ENCODE data around the gene FBXO21.
"Not testable (repeated sequence)": the region's sequence is repeated elsewhere in the genome, so short reads cannot be mapped to it uniquely, and the experiment has no call there.

Gene FBXO21

DNA sequence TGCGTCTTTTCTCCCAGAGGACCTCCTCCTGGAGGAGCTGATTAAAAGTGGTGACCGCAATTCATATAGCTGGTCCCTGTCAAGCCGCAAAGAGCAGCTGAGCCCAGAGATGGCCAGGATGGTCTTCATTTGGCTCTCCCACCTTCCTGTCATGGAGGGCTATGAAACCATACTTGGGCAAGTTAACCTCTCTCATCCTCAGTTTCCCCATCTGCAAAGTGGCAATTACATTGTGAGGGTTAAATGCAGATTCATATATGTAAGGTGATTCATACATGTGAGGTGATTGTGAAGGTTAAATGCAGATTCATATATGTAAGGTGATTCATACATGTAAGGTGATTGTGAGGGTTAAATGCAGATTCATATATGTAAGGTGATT is 87.5 kb downstream of the FBXO21 start:
- DNase-seq (ENCODE audit: low read depth) = no peak

- DNase-seq (ENCODE audit: low read depth) = no peak
Measured at GRCh38 chr12:117101953-117102799, 88.1 kb downstream of the FBXO21 start.

DNA sequence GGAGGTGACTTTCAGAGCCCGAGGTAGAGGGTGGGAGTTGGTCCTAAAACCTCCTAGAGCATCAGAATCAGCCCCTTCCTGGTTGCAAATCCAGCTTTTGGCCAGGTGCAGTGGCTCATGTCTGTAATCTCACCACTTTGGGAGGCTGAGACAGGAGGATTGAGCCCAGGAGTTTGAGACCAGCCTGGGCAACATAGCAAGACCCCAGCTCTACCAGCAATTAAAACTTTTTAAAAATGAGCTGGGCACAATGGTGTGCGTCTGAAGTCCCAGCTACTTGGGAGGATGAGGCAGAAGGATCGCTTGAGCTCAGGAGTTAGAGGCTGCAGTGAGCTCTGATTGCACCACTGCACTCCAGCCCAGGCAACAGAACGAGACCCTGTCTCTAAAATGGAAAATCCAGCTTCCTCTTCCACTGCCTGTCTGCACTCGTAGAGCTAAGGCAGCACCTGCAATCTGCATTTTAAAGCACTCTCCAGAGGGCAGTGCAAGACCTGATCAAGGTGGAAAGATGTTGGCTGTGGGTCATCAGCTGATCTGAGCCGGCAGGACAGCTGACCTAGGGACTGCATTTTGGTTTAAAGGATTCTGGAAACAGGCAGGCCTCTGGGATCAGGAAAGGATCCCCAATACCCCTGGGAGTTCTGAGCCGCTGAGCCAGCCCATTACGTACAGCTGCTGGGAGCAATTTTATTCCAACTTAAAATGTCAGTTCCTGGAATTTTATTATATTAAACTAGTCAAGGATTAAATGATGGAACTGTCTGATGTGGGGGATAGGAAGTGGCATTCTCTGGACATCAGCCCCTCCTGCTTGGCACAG is 89.2 kb downstream of the FBXO21 start:
- DNase-seq (ENCODE audit: low read depth) = no peak

- DNase-seq (ENCODE audit: low read depth) = peak; percentile 21
Measured at GRCh38 chr12:117100251-117100650, 90.0 kb downstream of the FBXO21 start.

DNA sequence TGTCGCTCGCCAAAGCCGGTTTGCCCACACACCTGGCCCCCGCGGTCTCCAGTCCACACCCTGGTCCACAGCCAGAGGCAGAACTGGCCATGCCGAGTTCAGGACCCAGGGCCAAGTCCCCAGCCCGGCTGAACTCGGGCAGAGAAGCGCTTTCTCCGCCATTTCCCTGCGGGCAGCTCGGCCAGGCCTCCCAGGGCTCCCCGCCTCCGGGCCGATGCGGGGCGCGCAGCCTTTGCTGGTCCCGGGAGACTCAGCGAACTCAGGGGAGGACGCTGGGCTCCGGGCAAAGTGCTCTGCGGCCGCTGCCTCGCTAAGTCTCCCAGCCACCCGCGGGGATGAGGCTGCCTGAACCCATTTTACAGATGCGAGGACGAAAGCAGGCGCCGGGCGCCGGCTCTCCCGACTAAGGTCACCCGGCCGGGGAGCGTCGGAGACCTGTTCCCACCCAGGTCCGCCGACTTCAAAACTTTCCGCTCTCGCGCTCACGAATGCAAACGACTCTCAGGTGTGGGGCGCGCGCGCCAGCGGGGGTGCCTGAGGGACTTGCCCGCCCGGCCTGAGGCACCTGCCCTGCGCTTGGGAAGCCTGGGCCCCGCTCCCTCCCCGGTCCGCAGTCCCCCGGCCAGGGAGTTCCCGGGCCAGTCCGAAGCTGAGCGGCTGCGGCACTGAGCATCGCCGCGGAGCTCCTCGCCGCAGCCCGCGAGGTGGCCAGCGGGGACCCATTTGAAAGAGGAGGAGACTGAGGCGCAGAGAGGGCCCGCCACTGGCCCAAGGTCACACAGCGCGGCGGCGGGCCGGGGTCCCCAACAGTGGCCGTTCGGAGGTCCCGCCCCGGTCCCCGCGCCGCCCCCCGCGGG is 91.7 kb downstream of the FBXO21 start:
- no peak for DNase-seq (ENCODE audit: low read depth)

GRCh38 chr12:117098024-117098360 is 92.3 kb downstream of the FBXO21 start:
- DNase-seq (ENCODE audit: low read depth) = no peak

DNA sequence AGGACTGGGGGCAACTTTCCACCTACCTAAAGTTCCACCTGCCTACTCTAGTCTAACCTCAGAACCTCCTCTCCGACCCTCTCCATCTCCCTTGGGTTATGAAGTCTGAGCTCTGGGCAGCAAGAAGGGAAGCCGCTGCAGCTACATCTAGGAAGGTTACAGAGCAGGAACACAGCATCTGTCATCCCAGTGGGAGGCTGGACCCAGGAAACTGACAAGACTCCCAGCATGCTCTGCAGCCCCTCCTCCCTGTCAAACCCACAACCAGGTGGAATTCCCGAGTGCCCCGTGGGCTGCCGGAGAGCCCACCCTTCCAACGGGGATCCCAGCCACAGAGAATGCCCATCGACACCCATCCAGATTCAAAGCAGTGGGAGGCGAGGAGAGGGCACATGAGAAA is 93.1 kb downstream of the FBXO21 start:
- DNase-seq (ENCODE audit: low read depth) = no peak

- no peak for DNase-seq (ENCODE audit: low read depth)
Measured at GRCh38 chr12:117096501-117097042, 93.7 kb downstream of the FBXO21 start.

DNA sequence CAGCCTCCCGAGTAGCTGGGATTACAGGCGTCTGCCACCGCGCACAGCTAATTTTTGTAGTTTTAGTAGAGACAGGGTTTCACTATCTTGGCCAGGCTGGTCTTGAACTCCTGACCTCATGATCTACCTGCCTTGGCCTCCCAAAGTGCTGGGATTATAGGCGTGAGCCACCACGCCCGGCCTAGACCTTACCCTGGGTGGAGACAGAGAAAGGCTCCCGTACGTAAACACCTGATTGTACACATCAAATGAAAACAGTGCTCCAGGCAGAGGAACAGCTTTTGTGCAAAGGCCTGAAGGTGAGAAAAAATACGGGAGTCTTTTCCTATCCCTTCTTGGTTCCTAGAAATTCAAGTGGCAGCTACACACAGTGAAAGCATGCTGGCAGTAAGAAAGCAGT is 95.1 kb downstream of the FBXO21 start:
- not testable (repeated sequence) for DNase-seq (ENCODE audit: low read depth)

DNA sequence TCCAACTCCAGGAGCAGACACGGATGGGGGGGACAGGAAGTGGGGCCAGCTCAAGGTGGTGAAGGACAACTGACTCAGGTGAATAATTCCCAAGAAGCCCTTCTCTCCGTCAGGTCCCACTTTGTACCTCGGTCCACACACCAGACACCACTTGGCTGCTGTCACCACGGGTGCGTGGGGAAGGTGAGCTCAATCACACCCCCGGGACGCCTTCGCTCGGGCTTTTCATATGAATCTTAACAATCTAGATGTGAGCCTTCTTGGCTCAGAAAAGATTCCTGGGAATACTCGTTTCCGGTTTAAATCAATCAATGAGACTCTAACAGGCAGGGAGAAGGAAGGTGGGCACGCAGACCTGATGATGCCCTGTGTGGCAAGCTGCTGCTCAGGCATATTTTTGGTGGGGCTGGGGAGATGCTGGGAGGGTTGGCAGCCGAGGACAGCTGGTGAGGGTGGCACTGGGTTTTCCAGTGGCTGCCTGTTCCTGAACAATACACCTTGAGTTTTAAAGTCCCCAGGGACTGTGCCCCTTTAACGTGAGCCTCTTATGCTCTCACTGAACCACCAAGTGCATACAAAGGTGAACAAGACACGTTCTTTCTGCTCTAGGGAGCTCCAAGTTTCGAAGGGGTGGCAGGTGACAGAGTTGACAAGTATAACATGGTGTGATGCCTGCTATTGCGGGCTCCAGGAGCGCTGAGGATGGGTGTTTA is 96.2 kb downstream of the FBXO21 start:
- DNase-seq (ENCODE audit: low read depth) = no peak

DNA sequence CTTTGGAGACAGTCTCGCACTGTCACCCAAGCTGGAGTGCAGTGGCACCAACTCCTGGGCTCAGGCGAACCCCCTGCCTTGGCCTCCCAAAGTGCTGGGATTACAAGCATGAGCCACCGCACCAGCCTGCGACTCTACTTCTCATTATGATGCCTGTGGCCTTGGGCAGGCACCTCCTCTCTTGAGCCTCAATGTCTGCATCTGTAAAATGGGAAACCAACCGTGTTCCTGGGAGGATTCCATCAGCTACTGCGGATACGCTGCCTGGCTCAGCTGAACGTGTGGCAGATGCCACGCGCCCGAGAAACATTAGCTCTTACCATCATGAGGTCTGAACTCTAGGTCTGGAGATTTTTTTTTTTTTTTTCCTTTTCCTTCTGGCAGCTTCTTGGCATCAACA is 96.8 kb downstream of the FBXO21 start:
- no peak for DNase-seq (ENCODE audit: low read depth)

DNA sequence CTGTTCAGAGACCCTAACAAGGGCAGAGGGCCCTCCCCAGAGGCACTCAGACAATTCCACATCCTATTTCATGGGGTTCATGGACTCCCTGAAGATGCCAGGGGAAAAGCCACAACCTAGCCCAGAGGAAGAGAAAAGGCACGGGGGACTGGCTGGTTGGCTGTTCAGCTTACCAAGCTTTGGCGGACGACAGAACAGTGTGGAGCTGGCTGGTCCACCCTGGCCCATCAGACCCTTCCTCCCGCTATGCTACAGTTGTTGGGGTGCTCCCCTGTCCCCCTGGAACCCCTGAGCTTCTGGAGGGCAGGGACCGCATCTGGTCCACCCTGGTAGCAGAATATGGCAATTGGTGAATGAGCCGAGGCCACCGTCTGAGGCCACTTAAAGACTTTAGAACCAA is 97.4 kb downstream of the FBXO21 start:
- DNase-seq (ENCODE audit: low read depth) = no peak

DNA sequence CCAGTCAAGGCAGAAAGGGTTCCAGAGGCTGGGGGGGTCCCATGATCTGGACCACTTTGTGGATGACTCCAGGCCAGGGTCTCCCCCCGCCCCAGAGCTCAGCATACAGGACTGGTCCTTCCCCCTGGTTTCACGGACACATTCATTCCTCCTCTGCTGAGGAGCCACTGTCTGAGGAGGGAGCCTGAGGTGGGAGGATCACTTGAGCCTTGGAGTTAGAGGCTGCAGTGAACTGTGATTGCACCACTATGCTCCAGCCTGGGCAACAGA is 97.8 kb downstream of the FBXO21 start:
- no peak for DNase-seq (ENCODE audit: low read depth)
